Measurements from ENCODE around the gene FBXL20.
"Not testable (repeated sequence)": the region's sequence is repeated elsewhere in the genome, so short reads cannot be mapped to it uniquely, and the experiment has no call there.

FBXL20 gene, protein sequence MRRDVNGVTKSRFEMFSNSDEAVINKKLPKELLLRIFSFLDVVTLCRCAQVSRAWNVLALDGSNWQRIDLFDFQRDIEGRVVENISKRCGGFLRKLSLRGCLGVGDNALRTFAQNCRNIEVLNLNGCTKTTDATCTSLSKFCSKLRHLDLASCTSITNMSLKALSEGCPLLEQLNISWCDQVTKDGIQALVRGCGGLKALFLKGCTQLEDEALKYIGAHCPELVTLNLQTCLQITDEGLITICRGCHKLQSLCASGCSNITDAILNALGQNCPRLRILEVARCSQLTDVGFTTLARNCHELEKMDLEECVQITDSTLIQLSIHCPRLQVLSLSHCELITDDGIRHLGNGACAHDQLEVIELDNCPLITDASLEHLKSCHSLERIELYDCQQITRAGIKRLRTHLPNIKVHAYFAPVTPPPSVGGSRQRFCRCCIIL

DNA sequence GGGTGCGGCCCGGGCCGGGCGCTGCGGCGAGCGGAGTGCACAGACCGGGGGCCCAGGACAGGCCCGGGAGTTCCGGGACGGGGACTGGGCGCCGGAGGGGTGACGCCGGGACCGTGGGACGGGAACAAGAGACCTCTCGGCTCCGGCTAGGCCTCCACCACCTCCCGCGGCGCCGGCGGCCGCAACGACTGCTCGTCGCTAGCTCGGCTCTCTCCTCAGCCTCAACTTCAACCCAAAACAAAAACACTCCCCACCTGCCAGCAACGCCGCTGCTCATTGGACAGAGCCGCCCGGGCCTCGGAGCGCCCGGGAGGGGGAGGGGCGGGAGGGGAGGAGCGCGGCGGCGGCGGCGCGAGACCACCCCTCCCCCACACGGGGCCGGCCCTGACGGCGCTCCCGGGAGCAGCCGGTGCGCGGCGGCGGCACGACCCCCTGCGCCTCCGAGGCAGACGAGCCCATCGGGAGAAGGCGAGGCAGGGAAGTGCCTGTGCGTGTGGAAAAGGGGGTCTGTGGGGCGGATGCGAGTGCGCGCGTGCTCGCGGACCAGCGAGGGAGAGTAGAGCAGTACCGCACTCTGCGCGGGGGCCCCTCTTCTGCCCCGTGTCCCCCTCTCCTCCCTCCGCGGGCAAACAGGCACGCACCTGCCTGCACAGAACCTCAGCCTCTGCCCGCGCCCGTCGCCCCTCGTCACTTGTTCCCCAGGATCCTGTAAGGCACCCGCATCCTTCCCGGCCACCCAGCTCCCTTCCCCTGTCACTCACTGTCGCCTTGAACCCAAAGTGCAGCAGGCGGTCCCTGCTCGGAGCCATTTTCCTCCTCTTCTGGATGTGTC, at the start of gene FBXL20:
FBXL20 (minus strand) TSS at position 215 of the 832 bp plus-strand sequence. CDS start 224 bp downstream, outside the sequence.
- peak; percentile 92 to 98 (median 97) for DNase-seq

DNA sequence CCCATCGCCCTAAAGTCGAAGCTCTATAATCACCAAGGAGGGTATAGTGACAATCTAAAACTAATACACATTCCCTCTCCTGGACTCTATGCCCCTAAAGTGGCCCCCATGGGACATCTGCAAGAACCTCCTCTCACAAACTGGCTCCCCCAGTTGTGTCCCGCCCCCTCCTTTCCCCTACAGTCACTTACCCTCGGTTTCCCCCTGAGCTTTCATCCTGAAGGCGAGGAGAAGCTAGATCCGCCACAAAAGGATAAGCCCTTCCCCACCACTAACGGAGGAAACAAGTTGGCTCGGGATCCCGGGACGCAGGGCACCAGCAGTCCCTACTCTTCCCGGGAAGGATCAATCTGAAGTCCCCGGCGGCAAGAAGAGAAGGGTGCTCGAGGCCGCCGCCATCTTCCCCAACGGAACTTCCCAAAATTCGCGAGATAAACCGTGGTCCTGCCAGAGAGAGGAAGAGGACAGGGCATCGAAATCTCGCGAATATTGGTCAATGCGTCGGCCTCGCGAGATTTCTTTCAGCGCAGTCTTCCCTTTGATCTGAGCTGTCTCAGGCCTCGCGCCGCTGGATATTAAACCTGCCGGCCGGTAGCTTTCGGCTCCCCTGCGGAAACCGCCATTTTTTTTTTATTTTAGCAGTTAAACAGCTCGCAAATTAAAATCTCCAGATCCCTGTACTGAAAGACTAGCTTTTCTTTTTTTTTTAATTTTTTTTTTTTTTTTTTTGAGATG, 49.6 kb upstream of the FBXL20 start, which contains the start of gene MED1:
MED1 (minus strand) TSS at position 417 of the 735 bp plus-strand sequence; CDS start at position 216, 201 bp downstream.
- DNase-seq = peak; percentile 97 to 100 (median 100)

DNA sequence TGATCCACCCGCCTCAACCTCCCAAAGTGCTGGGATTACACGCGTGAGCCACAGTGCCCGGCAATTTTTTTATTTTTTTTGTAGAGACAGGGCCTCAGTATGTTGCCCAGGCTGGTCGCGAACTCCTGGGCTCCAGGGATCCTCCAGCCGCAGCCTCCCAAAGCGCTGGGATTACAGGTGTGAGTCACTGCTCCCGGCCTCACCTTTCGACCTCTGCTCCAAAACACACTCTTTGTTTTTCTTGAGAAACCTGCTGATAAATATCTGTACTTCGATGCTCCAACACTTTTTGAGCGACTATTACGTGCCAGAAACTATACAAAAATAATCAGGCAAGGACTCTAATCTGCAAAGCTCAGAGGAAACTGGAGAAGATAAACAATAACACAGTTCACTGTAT, 48.6 kb upstream of the FBXL20 start:
- no peak for DNase-seq

GRCh38 chr17:39447561-39447960, 46.1 kb upstream of the FBXL20 start:
- no peak for DNase-seq

DNA sequence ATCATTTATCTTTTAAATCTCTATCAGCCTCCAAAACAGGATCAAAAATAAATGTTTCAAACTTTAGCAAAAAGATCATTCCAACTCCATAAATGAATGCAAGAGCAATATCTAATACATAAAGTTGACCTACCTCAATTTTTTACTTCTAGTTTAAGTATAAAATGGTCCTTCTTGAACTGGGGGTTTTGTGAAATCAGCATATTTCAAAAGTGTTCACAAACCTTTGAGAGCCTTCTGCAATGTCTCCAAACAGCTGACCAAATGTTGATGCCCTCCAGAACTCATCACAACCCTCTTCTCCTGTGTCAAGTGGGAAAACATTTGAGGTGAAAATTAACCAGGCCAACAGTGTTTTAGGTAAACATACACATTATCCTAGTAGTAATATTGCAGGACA, 41.9 kb upstream of the FBXL20 start:
- DNase-seq = no peak

GRCh38 chr17:39439868-39440267, 38.4 kb upstream of the FBXL20 start:
- DNase-seq = not testable (repeated sequence)

DNA sequence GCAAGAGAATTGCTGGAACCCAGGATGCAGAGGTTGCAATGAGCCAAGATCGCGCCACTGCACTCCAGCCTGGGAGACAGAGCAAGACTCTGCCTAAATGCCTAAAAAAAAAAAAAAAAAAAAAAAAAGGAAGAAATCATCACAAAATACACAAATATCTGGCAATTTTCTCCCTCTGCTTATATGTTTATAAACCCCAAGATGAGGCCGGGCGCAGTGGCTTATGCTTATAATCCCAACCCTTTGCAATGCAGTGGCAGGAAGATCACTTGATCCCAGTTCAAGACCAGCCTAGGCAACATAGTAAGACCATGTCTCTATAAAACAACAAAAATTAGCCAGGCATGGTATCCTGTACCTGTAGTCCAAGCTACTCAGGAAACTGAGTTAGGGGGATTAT, 28.2 kb upstream of the FBXL20 start:
- DNase-seq = no peak

DNA sequence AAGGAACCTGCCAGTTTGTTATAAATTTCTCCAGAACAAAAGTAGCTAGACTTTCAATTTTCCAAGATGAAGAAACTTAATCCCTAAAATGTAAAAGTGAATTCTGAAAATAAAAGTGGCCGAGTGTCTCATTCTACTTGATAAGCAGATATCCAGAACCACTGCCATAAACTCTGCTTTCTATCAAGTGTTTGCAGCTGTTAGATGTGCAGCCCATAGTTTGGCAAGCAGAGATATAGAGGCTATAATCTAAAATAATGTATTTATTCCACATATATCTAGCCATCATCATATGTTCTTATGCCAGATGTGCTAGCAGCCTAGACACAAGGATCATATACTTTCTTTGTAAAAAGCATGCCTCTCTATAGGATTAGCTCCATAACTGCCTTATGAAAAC, 14.7 kb upstream of the FBXL20 start:
- DNase-seq = no peak

DNA sequence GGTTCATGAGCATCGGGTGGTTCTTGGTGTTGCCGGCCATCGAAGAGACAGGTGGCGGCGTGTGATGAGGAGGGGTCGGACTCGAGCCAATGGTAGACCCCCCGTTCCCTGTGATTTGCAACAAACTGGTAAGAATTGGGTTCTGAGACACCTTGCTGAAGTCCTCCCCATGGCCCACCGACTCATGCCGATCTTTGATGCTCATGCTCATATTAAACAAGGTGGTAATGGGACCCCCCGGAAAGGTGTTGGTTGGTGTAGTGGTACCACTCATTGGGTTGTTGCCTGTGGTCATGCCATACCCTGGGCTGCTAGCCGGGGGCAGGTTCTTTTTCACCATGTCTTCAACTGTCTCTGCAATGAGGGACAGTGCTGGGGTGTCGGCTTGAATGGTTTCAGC, 8.9 kb upstream of the FBXL20 start:
- DNase-seq = no peak

DNA sequence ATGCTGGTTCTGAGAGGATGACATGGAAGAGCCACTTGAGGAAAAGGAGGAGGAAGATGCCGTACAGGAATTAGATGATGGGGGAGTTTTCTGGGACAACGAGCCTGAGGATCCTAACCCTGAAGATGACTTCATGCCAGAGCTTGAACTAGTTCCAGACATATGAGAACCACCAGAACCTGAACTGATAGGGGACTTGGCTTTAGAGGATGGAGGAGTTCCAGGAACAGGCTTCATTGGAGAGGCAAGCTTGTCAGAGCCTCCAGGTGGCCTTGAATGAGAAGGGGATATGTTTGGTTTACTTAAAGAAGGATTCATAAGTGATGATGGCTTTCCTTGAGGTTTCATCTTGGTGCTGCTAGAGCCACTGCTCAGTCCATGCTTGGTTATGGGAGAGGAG, 6.9 kb upstream of the FBXL20 start:
- no peak for DNase-seq

DNA sequence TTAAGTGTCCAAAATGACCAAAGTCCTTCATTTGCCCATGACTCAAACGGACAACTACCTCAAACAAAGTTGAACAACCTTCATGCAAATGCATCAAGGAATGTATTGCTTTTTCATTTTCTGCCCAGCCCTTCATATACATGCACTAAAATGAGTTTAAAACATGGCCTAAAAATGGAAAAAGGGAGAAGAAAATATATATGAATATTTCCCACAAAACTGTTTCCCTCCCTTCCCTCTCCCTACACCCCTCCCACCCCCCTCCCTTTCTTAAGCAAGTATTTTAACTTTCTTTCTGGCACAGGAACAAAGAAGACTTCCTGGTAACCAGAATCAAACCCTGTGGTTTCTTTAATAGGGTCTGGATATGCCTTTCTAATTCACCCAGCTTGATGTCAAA, 5.5 kb upstream of the FBXL20 start:
- no peak for DNase-seq

DNA sequence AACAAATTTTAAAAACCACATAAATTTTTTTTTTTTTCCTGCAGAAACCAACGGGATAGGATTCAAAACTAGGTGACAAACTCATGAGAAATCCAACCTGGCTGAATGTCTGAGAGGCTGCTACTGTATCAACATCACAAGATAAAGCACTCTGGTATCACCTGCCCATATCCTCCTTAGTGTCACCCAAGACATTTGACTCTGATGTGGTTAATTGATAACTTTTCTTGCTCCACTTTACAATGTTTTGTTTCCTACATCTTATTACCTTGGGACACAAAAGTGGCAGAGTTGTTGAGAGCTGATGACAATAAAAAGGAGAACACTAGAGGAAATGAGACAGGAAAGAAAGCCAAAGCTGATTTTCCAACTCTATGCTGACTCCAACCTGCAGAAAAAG, 4.0 kb upstream of the FBXL20 start:
- DNase-seq = no peak

DNA sequence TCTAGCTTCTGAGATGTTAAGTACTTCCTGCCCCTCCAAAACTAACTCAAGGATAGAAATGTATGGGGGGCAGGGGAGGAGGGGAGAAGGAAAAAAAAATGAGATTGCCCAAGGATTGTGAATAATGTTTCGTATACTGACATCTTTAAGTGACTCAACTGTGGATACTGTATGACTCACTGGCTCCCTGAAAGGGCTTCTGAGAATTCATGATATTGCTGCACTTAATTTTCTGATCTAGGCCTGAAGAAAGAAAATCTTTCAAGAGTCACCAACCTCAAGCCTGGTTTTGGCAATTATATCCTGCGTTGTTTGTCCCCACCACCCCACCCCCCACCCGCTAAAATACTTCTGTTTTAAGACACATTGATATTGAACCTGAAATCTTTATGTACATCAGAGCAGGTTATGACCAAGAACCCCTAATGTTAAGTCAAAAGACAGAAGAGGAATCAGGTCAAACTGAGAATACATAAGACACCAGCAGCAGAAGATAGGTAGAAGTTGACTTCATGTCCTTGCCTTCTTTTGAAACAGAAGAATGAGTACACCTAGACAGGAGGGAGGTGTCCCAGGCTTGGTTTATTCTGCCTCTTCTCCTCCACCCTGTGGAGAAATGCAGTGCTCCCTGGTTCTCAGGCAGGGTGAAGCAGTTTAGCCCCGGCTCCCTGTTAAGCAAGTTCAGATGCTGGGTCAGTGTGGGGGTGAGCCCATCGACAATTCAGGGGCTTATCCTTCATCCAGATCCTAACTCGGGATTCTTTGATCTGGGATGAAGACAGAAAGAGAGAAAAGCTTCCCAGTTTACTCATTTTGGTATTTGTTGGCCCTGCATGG, 3.3 kb upstream of the FBXL20 start:
- DNase-seq = peak; percentile 60 to 88 (median 79)

GRCh38 chr17:39402890-39403605, 1.6 kb upstream of the FBXL20 start:
- no peak for DNase-seq

- peak; percentile 96 to 97 (median 96) for DNase-seq
These were observed 941 bp upstream of the FBXL20 start for GRCh38 chr17:39402244-39402889.

DNA sequence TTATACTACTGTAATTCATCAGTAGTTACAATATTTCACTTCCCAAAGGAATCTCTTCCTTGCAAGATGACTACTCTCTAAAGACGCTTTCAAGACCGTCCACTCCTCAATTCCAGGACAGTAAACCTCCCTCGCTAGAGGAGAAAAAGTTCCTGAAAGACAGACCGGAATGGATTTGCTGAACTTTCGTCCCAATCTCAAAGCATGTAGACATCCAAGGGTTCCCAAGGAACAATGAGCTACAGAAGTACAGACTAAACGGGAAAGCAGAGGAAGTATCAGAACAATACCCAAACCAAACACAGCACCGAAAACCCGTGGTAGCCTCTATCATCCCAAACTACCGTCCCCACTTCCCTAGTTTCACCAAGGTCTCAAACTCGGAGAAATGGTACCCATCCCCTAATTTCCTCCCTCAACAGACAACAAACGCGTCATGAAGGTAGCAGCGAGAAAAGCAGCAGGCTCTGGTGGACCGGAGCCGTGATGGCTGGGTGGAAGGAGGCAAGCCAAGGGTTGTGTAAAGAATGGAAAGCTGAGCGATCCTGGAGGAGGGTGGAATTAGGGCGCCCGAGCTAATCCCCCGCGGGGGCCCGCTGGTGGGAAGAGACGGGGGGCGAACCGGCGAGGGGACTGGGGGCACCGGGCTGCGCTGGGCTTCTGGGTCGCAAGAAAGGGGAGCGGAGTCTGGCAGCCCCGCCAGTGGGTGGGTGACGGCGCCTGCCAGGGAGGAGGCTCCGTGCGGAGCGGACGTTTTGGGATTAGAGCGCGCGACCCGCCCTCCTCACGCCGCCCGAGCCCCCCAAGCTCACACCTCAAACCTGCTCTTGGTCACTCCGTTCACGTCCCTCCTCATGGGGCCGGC, 647 bp downstream of the FBXL20 start:
- DNase-seq = peak in 2 of 3 donors; percentile 12 to 17

DNA sequence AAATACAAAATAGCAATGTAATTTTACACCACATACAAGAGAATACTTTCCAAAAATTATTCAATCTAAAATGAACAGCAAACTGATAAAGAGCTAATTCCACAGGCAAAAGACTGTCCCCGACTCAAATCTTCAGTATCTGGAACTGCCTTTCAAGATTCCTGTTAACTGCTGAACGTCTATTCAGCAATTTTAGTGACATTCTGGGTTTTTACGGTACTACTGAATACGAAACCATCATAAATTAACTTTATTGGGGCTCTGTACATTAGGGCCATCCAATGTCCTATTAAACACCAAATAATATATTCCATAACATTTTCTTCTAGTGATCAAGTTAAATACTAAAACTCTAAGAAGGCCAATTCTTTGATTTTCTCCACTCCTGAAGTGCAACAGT, 1.6 kb downstream of the FBXL20 start:
- DNase-seq = no peak

GRCh38 chr17:39393736-39394135, 7.7 kb downstream of the FBXL20 start:
- peak; percentile 3 to 32 (median 22) for DNase-seq

GRCh38 chr17:39391448-39391847, 10.0 kb downstream of the FBXL20 start:
- DNase-seq = no peak

DNA sequence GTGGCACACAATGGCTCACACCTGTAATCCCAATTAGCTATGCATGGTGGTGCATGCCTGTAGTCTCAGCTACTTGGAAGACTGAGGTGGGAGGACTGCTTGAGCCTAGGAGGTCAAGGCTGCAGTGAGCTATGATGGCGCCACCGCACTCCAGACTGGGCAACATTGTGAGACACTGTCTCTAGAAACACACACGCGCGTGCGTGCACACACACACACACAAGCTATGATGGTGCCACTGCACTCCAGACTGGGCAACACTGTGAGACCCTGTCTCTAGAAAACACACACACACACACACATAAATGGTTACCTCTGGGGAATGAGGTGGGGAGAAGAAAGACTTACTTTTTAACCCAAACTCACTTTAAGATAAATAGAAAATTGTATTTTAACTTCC, 16.4 kb downstream of the FBXL20 start:
- DNase-seq = no peak
